ENCODE data around the gene ELP4.

ELP4 gene

GRCh38 chr11:31767066-31767465, 257.5 kb downstream of the ELP4 start:
- no peak for DNase-seq (ENCODE audit: insufficient read length, low spot score)
- FAIRE-seq = no peak

GRCh38 chr11:31767685-31768084, 258.1 kb downstream of the ELP4 start:
- no peak for FAIRE-seq
- no peak for DNase-seq (ENCODE audit: insufficient read length, low spot score)

DNA sequence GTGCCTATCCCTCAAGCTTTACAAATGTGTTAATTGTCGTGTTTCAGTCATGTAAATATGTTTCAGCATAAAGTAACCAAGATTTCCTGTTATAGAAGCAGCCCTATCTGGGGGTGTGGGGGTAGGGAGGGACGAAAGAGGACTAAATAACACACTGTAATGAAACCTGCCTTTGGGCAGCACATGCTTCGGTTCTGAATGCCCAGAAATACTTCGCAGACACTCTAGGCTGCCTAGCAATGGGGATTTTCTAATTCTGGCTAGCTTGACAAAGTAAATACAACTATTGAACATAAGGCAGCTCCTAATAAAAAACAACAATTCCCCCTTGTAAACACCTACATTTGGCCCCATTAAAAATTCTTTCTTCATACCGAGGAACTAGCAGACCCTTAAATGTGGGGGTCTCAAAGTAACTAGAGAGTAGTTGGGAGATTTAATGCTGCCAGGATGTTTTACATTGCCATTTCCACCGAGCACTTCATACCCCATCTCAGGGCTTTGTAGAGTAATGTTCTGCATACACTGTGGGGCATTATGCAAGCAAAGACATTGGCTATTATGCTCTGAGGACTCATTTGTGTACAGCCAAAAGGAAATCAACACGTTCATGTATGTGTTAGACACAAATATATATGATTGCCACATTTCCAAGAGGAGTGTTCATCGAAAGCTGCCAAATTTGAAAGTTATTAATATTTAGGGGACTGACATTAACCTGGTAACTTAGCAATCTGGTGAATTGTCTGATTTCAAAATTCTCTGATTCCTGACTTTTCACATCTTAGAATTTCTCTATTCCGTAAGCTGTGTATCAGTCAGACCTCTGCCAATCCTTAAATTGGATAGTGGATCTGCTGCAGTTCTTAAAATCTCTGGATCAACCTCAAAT, 259.4 kb downstream of the ELP4 start:
- FAIRE-seq (no peak), DNase-seq (ENCODE audit: insufficient read length, low spot score) (no peak)

DNA sequence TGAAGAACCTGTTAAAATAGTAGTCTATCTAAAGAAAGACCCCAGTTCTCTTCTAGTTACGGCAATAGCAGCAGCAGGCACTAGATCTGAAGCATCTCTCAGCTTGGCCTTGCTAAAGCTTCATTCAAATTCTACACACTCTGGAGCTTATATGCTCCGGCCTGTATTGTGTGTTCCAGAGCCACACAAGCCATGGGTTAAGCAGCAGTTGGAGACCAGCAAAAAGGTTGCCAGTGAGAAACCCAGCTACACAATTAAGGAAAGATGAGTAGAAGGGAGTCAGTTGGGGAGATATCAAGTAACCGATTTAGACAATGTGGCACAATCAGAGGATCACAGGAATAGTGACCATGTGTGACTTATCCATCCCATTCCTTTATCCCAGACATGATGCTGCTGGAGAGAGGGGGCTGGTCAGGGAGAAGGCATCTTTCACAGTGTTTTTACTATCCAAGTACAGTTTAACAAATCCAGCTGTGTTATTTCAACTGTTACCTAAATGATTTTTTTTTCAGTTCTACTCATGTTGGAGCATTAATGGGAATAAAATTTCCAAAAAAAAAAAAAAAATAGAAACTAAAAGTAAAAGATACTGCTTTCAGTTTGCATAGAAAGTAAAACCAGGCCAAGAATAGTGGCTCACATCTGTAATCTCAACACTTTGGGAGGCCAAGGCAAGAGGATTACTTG, 260.6 kb downstream of the ELP4 start:
- FAIRE-seq = no peak
- no peak for DNase-seq (ENCODE audit: insufficient read length, low spot score)

DNA sequence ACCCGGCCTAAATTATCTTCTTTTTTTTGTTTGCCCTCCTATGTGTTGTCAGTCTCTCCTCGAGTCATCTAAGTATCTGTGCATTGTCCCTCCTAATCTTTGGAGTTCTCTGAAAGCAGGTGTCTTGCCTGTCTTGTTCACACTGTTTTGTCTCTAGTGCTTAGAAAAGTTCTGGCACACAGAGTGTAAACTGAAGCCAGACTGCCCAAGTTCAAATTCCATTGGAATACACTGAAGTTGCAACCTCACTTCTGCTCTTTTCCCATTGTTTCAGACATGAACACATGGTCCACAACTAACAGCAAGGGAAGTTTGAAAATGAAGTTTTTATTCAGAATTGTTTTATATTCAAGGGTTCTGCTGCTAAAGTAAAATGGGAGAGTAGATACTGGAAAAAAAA, 262.8 kb downstream of the ELP4 start:
- FAIRE-seq (no peak), DNase-seq (ENCODE audit: insufficient read length, low spot score) (no peak)

DNA sequence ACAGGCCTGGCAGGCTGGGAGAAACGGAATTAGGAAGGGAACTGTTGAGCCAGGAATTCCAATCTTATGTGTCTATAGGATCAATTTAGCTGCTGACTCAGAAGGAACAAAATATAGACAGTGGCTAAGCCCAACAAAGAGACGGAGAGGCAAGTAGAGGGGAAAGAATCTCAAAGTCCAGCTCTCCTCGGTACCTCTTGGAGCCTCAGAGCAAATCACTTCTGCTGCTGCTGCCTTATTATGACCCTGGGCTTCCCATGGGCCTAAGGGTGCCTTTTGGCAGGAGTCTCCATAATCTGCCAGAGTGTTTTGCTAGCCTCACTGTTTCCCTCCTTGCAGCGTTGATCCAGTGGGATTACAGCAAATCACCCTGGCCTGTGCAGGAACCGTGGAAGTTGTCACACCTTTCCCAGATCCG, 269.8 kb downstream of the ELP4 start:
- FAIRE-seq (no peak), DNase-seq (ENCODE audit: insufficient read length, low spot score) (no peak)

DNA sequence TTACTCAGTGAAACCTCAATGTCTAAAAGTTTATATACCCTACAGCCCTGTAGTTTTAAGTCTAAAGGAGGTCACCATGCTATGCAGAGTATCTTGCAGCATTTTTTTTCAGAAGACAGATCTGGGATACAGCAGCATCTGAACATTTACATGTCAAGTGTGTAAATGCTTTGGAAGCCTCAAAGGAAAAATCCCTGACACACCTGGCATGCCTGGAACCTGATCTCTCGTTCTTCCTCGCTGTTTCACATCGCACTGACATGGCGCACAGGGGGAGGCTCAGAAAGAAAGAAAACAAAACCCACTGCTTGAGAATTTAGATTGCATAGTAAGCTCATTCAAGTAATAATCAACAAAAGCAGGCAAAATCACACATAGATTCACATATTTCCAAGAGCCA, 270.5 kb downstream of the ELP4 start:
- FAIRE-seq (no peak), DNase-seq (ENCODE audit: insufficient read length, low spot score) (no peak)

GRCh38 chr11:31780480-31780971, 271.0 kb downstream of the ELP4 start:
- no peak for FAIRE-seq

GRCh38 chr11:31782257-31782656, 272.7 kb downstream of the ELP4 start:
- FAIRE-seq = no peak
- no peak for DNase-seq (ENCODE audit: insufficient read length, low spot score)

More at GRCh38 chr11:31780480-31780971, 271.0 kb downstream of the ELP4 start:
- no peak for DNase-seq (ENCODE audit: insufficient read length, low spot score)

GRCh38 chr11:31783252-31783651, 273.7 kb downstream of the ELP4 start:
- FAIRE-seq (no peak), DNase-seq (ENCODE audit: insufficient read length, low spot score) (no peak)

DNA sequence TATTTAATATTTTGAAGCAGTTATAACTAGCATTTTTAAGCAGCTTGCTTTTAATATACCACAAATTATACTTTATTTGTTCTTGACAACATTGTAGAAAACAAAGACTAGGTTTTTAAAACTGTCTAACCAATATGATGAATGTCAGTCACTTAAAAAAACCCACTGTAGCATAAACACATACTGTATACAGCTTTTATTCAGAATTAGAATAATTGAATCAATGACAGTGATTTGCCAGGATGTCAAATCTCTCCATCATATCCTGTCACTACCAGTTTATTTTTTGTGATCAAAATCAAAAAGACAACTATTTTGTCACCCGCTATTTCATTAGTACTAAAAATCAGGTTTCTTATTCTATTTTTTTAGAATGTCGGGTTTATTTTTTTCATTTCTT, 275.0 kb downstream of the ELP4 start:
- DNase-seq (ENCODE audit: insufficient read length, low spot score) (no peak), FAIRE-seq (no peak)

- DNase-seq (ENCODE audit: insufficient read length, low spot score) = no peak
- no peak for FAIRE-seq
Measured at GRCh38 chr11:31786996-31787685, 277.6 kb downstream of the ELP4 start.

DNA sequence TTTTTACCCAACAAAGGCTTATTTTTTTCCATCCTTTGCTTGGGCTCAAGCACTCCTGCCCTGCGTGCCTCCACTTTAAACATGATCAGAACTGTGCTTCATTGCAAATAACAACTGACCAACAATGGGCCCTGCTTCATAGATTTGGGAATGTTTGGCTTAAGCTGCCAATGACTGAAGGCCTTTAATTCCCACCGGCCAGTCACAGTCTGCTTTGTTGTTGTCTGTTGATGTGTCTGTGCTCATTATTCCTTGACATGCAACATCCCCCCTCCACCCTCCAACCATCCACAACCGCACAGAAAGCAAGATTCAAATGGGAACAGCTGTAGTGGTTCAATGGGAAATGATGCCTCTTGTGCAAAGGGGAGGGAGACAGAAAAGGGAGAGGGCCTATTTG, 278.5 kb downstream of the ELP4 start:
- FAIRE-seq (no peak), DNase-seq (ENCODE audit: insufficient read length, low spot score) (no peak)

DNA sequence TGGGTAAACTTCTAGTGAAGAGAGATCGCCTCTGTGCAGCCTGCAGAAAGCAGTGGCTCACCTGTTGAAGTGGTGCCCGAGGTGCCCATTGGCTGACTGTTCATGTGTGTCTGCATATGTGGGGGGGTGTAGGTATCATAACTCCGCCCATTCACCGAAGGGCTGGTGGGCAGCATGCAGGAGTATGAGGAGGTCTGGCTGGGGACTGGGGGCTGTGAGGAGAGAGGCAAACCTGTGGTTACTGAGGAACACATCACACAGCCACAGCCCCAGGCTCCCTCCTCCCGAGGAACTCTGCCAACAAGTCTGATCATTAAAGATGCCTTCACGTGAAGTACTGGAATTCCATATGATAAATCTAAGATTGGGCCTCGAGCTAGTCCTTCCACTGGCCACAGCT, 281.1 kb downstream of the ELP4 start:
- FAIRE-seq = no peak
- no peak for DNase-seq (ENCODE audit: insufficient read length, low spot score)

DNA sequence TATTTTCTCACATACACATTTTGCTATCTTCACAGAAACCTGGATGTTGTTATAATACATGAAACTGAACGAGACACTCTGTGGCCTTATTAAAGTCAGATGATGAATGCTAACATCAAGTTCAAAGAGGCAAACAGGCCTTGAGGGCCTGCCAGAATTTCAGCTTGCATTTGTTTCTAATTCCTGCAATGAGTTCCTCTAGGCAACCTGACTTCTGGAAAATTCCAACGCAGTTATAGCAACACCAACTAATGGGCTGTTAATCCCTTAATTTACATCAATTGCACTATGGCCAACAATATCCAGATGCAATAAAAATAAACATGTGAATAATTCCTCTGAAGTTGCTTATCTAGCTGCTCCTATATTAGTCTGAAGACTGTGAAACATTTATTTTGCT, 282.5 kb downstream of the ELP4 start:
- FAIRE-seq = no peak

GRCh38 chr11:31792456-31792855, 282.9 kb downstream of the ELP4 start:
- DNase-seq (ENCODE audit: insufficient read length, low spot score) = no peak
- no peak for FAIRE-seq

More for the DNA sequence above, 282.5 kb downstream of the ELP4 start:
- DNase-seq (ENCODE audit: insufficient read length, low spot score) = no peak

DNA sequence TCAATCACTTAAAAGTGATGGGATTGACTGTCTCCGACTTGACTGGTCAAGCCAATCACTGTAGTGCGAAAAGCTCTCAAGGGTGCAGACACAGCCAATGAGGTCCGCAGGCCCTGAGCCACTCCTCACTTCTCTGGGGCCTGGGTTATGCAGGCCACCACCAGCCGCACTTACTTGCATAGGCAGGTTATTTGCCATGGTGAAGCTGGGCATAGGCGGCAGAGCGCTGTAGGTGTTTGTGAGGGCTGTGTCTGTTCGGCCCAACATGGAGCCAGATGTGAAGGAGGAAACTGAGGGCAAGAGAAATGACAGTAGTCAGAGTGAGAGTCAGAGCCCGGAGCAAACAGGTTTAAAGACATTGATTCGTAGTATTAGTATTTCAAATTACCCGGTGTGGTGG, 283.7 kb downstream of the ELP4 start:
- FAIRE-seq = no peak
- DNase-seq (ENCODE audit: insufficient read length, low spot score) = no peak

DNA sequence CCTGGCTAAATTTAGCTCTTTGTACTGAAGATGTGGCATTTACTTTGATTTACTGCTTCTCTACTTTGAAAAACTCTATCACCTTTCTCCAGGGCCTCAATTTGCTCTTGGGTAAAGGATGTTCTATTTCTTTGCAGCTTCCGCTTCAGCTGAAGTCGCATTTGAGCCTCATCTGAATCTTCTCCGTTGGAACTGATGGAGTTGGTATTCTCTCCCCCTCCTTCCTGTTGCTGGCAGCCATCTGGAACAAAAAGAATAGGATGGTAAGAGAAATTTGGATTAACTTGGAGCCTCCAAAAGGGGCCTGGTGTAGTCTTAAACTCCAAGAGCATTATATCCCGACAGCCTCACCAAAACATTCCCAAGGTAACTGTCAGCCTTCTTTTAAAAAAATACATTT, 285.0 kb downstream of the ELP4 start:
- no peak for DNase-seq (ENCODE audit: insufficient read length, low spot score)
- no peak for FAIRE-seq

DNA sequence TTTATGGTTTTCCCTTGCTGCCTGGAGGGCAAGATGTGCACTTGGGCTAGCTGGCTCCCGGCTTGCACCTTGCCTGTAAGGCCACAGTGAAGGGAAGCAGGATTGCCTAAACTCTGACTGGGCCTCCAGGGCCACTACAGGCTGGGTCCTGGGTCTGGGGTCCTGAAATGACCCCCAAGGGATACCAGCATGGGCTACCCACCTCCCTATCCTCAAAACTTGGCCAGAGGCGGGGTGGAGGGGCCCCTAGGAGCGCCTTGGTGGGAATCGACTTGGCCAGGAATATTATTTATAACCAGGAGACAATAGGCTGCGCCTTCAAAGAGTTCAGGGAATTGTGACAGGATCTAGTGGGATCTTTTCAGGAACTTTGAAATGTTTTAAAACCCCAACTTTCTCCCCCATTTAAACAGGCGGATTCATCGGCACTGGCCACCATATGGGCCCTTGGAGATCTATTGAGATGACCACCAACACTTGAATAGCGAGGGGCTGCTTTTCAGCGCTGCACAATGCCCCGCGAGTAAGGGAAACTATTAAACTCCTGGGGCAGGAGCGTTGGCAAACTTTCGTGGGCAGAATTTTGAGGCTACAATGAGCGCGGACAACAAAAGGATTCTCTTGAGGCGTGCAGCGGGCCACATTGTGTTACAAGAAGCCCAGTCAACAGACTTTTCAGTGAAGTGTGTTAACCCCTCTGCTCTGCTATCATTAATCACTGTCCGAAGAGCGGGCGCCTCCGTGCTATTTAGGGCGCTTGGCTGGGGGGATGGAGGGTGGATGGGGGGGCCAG, 286.3 kb downstream of the ELP4 start:
- no peak for DNase-seq (ENCODE audit: insufficient read length, low spot score)
- no peak for FAIRE-seq

GRCh38 chr11:31796499-31797189, 287.1 kb downstream of the ELP4 start:
- no peak for DNase-seq (ENCODE audit: insufficient read length, low spot score)
- FAIRE-seq = no peak

Data from GM19239 (cell line).